ENCODE results near the gene HIF1AN.

HIF1AN gene

DNA sequence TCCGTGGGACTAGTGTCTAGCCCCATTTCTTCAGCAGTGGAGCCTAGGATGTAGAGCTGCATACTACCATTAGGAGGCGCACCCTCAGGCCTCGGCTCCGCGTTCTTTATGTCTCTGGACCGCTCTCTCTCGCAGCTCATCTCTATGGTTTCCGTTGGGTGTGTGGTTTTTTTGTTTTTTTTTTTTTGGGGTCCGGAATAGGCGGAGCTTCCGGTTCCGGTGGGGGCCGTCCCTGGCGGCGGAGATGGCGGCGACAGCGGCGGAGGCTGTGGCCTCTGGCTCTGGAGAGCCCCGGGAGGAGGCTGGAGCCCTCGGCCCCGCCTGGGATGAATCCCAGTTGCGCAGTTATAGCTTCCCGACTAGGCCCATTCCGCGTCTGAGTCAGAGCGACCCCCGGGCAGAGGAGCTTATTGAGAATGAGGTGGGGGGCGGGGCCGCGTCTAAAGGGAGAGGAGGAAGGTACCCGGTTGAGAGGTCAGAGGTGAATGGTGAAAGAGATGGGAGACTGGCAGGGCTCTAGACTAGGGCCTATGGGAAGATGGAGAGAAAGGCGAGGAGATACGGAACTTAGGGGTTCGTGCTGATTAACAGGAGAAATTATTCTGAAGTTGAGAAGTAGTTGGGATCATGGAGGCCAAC is at the start of gene HIF1AN:
HIF1AN (plus strand) TSS at position 229 of the 639 bp plus-strand sequence; CDS start at position 245, 16 bp downstream.
- H3K4me3 ChIP-seq (replicated peaks; ENCODE audit: low read depth, low read length), result peak within 1 kb of the TSS; percentile 73
- TF ChIP-seq, protein P1, sequence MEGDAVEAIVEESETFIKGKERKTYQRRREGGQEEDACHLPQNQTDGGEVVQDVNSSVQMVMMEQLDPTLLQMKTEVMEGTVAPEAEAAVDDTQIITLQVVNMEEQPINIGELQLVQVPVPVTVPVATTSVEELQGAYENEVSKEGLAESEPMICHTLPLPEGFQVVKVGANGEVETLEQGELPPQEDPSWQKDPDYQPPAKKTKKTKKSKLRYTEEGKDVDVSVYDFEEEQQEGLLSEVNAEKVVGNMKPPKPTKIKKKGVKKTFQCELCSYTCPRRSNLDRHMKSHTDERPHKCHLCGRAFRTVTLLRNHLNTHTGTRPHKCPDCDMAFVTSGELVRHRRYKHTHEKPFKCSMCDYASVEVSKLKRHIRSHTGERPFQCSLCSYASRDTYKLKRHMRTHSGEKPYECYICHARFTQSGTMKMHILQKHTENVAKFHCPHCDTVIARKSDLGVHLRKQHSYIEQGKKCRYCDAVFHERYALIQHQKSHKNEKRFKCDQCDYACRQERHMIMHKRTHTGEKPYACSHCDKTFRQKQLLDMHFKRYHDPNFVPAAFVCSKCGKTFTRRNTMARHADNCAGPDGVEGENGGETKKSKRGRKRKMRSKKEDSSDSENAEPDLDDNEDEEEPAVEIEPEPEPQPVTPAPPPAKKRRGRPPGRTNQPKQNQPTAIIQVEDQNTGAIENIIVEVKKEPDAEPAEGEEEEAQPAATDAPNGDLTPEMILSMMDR (IDR thresholded peaks at IDR 0.05; ENCODE audit: low read length, missing control alignments), result peak; percentile 97
- peak; percentile 98 for DNase-seq (ENCODE audit: low read depth)

DNA sequence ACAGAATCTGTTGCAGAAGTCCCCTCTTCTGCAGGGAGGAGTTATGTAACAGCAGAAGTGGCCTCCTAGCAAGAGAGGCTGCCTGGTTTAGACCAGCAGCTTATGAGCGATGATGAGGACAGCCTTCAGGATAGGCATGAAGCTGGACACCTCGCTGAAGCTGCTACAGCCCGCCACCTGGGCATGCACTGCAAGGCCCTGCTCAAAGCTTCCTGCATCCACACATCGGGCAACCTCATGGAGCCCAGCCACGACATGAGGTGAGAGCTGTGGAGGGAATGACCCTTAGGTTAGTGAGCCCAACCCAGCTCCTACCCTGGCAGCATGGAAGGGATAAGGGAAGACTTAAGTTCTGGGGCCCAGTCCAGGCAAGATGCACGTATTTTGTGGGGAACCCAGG is 48.2 kb upstream of the HIF1AN start:
- TF ChIP-seq, protein P1 (IDR thresholded peaks at IDR 0.05; ENCODE audit: low read length, missing control alignments), result no peak
- DNase-seq (ENCODE audit: low read depth), result no peak
- no peak overlapping the region for H3K4me3 ChIP-seq (replicated peaks; ENCODE audit: low read depth, low read length)

- no peak for DNase-seq (ENCODE audit: low read depth)
- H3K4me3 ChIP-seq (replicated peaks; ENCODE audit: low read depth, low read length), result no peak overlapping the region
Observed at GRCh38 chr10:100489396-100489795, 46.3 kb upstream of the HIF1AN start.

DNA sequence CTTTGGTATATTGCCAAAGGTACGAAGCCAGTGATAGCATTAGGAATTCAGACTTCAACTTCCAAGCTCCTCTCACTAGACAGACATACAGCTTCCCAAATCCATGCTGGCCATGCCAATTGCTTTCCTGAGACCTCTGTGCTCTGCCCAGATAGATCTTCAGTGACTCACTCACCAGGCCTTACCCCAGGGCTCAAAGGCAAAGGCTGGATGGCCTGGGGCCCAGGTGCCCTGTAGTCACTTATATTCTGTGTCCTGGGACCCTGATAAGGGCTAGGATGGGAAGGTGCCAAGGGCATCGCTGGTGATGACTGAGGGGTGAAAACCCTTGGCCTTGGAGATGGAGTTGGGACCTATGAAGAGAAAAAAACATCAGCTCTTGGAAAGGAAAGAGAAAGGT is 45.2 kb upstream of the HIF1AN start:
- TF ChIP-seq, protein P1 (IDR thresholded peaks at IDR 0.05; ENCODE audit: low read length, missing control alignments), result no peak
- DNase-seq (ENCODE audit: low read depth), result no peak
- H3K4me3 ChIP-seq (replicated peaks; ENCODE audit: low read depth, low read length), result no peak overlapping the region

More at GRCh38 chr10:100489396-100489795, 46.3 kb upstream of the HIF1AN start:
- TF ChIP-seq, protein P1 (IDR thresholded peaks at IDR 0.05; ENCODE audit: low read length, missing control alignments), result no peak

DNA sequence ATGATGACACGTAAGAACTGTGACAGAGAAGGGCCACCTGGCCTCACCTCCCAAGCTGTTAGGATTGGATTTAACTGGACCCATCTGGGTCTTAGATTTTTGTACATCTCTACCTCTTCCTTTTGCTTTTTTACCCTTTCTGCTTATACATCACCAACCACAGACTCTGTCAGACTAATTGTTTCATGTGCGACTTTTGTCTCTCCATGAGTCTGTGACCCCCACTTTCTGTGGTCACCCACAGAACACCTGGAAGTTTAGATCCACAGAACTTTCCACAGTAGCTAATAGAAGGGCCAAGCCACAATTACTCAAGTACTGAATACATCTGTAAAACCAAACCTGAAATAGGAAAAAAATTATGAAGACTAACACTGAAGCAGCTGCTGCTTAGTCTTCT is 39.2 kb upstream of the HIF1AN start:
- DNase-seq (ENCODE audit: low read depth), result no peak
- no peak overlapping the region for H3K4me3 ChIP-seq (replicated peaks; ENCODE audit: low read depth, low read length)
- TF ChIP-seq, protein P1 (IDR thresholded peaks at IDR 0.05; ENCODE audit: low read length, missing control alignments), result no peak

GRCh38 chr10:100498059-100498458 is 37.7 kb upstream of the HIF1AN start:
- TF ChIP-seq, protein P1 (IDR thresholded peaks at IDR 0.05; ENCODE audit: low read length, missing control alignments), result no peak
- no peak for DNase-seq (ENCODE audit: low read depth)
- H3K4me3 ChIP-seq (replicated peaks; ENCODE audit: low read depth, low read length), result no peak overlapping the region

DNA sequence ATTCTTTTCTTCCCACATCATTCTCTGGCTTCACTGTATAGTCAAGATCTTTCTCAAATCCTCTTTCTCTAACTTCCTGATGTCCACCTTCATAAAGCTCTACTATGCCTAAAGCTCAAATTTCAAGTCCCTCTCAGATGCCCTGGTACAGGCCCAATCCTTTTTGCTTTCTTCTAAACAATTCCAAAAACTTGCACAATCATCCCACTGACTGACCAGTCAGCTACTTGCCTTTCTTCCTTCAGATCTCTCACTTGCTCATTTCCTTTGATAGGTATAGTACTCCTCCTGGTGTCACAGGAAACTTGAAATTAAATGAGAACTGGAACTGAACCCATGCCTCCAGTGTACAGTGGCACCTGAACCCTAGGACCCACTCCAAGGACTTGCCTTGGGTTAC is 34.3 kb upstream of the HIF1AN start:
- DNase-seq (ENCODE audit: low read depth), result peak; percentile 35
- TF ChIP-seq, protein P1 (IDR thresholded peaks at IDR 0.05; ENCODE audit: low read length, missing control alignments), result no peak
- no peak overlapping the region for H3K4me3 ChIP-seq (replicated peaks; ENCODE audit: low read depth, low read length)
